HG02870 (cell line): ENCODE measurements around the gene SLIT3.

Source experiments
- ATAC-seq: cut with Tn5 transposase; IDR thresholded peaks from one replicate; pipeline ENCODE4 v1.9.1; 2021; ENCODE audit warnings: mild to moderate bottlenecking, moderate library complexity; ENCODE audit not compliant: unreplicated experiment

SLIT3 gene

GRCh38 chr5:169299663-169300467 lies 1.1 kb downstream of the SLIT3 start:
- ATAC-seq: no peak

DNA sequence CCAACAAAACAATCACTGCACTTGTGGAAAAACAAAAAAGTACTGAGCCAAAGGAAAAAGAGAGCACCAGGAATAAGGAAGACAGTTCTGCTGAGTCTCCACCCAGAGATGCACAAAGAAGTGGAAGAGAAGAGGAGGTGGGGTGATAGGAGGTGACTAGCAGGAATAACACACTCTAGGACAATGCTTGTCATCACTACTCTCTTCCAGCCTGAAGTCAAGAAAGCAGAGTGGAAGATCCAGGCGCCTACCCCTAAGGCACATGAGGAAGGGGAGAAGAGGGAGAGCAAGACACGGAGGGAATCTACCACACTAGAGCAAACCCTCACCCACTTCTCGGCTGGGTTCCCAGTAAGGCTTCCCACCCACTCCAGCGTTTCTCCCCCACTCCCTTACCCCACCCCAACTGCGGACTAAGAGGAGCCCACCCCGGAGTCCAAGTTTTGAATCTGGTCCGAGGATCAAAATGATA lies 1.7 kb downstream of the SLIT3 start:
- ATAC-seq: no peak

- no peak for ATAC-seq
Observed at GRCh38 chr5:169298193-169298592, 2.7 kb downstream of the SLIT3 start.

DNA sequence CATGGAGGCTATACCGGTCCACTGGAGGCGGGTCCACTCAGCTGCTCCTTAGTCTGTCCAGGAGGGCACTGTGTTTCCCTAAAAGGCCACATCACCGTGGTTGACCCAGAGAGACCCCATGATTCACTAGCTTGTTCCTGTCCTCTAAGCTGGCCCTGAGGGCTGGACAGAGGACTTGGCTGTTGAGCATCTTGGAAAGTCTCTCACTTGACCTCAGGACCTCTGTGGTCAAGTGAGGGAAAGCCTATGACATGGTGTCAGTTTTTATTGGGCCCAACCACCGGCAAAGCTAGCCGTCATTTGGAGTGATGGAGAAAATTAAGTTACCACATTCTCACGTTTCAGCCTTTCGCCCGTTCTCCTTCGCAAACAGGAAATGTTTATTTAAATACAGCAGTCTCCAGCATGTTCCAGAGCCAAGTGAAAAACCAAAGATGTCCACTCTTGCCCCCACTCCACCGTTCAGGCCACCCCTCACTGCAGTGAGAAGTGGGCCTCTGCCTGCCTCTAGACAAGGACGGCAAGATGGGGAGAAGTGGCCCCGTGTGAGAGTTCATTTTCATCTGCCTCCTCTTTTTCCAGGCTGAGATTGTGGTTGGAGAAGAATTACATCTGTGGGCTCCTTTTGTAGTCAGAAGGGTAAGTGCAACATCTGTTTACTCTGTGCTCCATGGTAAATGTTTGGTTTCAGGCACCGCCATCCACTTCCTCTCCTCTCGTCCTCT lies 4.4 kb downstream of the SLIT3 start:
- no peak for ATAC-seq

GRCh38 chr5:169295306-169295705 lies 5.6 kb downstream of the SLIT3 start:
- ATAC-seq: no peak

DNA sequence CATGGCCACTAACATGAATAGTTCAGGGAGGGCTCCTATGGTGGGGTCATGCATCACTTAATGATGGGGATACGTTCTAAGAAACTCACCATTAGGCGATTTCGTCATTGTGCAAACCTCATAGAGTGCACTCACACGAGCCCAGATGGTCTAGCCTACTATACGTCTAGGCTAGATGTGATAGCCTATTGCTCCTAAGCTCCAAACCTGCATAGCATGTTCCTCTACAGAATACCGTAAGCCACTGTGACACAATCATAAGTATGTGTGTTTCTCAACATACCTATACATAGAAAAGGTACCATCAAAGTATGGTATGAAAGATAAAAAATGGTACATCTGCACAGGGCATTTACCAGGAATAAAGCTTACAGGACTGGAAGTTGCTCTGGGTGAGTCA lies 6.3 kb downstream of the SLIT3 start:
- ATAC-seq: no peak

- ATAC-seq: no peak
Observed at GRCh38 chr5:169291877-169292276, 9.1 kb downstream of the SLIT3 start.

DNA sequence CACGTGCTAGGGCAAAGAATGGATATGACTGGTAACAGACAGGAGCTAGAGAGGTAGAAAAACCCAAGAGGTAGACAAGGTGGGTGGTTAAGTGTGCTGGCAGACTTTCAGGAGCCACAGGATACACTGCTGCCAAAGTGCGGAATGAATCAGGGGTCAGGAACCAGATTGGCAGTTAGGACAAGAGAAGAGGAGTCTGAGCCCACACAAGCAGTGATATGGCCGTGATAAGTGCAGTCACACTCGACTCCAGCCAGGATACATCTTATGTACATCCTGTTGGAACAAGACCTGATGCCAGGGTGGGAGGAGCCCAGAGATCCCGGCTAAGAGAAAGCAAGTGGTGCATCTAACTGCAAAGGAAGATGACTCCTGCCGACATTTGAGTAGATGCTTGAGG lies 10.0 kb downstream of the SLIT3 start:
- ATAC-seq: no peak

DNA sequence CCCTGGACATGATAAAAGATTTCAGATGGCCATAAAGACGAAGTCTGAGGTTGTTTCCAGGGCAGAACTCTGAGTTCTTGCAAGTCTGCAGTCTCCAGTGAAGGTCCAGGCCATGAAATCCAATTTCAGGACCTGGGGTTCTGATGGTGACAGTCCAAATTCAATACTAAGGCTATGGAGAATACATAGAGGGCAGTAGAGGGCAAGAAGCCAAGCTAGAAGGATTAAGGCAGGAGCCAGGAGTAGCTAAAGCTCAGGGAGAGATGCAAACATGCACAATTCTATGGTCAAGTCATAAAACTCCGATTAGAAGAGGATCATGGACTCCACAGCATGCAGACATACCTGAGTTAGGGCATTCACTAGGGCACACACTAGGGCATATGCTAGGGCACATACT lies 11.4 kb downstream of the SLIT3 start:
- ATAC-seq: no peak

- ATAC-seq: no peak
Observed at GRCh38 chr5:169288066-169288930, 12.6 kb downstream of the SLIT3 start.

- ATAC-seq: no peak
Observed at GRCh38 chr5:169287529-169287928, 13.4 kb downstream of the SLIT3 start.

- ATAC-seq: no peak
Observed at GRCh38 chr5:169286572-169287300, 14.2 kb downstream of the SLIT3 start.

GRCh38 chr5:169283887-169284286 lies 17.1 kb downstream of the SLIT3 start:
- ATAC-seq: no peak

DNA sequence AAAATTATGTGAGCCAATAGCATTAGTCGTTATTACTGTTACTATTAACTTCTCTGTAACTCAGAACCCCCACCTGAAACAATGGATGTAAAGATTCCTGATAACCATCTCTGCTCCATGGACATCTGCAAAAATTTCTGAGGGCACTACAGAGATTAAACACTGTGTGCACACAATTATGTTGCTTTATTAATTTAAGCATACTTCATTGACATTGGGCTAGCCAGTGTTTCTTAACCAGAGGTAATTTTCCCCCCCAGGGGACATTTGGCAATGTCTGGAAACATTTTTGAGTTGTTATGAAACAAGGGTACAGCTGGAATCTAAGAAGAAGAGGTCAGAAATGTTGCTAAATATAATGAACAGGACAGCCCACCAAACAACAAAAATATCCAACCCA lies 19.3 kb downstream of the SLIT3 start:
- ATAC-seq: no peak

DNA sequence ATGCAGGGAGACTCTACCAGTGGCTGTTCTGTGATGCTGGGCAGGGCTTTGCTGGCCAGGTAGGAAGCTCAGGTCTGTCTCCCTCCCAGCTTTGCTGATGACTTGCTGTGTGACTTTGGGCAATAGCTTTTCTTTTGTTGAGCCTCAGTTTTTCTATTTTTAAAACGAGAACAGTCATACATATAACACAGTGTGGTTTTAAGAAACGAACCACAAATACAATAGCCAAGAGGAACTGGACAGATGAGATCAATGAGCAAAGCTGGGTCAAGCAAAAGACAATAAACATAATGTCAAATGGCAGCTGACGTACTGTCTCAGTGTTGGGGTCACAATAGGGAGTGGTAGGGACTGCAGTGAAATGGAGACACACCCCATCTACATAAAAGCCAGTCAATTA lies 20.2 kb downstream of the SLIT3 start:
- ATAC-seq: no peak

DNA sequence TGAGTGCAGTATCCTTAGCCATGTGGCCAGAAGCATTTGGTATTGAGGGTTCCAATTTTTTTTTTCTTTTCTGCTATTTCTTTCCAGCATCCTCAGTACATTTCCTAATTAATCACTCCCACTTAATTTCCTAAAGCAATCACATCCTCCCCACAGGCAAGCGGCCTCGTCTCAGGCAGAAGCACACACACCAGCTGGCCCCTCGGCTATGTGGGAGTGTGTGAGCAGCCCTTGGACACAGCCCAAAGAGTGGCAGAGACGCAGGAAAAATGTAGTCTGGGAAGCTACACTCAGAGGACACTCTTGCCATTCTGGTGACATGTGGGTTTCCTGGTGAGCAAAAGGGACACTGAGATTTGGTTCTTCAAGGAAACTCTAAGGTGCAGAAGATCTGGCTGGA lies 20.7 kb downstream of the SLIT3 start:
- ATAC-seq: no peak

DNA sequence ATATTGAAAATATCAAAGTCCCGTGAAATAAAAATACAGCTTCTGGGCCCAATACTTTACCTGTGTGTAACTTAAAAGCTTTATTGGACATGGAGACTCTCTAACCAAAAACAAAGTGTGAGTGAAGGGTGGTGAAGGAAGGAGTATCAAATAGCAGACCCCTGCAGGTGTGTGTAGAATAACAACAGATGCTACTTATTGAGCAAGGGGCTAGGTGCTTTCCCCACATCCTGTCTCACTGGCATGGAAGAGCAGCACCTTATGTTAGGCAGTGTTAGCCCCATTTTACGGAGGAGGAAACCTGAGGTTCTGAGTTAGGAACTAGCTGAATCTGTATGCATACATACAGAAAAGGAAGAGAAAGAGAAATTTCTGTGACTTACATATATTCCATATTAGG lies 21.8 kb downstream of the SLIT3 start:
- ATAC-seq: no peak

- no peak for ATAC-seq
Observed at GRCh38 chr5:169273881-169274280, 27.1 kb downstream of the SLIT3 start.

DNA sequence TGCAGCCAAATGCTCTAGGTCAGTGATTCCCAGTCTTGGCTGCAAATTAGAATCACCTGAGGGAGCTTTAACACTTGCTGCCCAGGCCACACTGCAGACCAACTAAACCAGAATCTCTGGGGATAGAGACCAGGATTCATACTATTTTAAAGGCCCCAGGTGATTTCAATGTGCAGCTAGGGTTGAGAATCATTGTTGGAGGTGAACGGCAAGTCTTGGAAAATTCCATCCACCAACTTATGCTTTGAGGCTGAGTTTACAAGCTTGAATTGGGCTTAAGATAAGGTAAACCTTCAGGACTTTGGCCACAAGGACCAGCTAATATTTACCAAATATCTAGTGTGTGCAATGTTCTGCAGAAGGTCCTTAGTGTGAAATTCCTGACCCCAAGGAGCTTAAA lies 27.5 kb downstream of the SLIT3 start:
- ATAC-seq: no peak

GRCh38 chr5:169272731-169273427 lies 28.1 kb downstream of the SLIT3 start:
- no peak for ATAC-seq
